NCI-H187 treated with DMSO at 0.1 percent for 48 hours (cell line): ENCODE results near the gene ADD1.

Experiments
- DNase-seq: peaks from one replicate; lab custom pipeline; 2025; lab: John Stamatoyannopoulos, UW

ADD1 gene

DNA sequence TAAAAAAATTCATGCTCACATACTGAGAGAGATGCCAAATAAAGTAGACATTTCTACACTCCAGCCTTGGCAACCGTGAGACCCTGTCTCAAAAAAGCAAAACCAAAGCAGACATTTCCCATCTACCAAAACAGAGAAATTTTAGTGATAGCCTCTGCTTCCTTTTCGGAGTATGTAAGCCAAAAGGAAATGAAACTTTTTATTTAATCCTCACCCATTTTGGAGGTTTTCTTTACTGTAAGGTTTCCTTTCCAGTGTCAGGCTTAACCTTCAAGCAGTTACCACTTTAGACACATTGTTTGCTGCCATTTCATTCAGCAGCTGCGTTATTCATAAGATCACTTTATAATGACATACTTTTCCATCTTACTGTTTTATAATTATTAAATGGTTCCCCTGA is 15.9 kb downstream of the ADD1 start:
- DNase-seq: no peak

- no peak for DNase-seq
Measured at GRCh38 chr4:2860391-2861348, 17.0 kb downstream of the ADD1 start.

- no peak for DNase-seq
Measured at GRCh38 chr4:2861631-2862436, 18.2 kb downstream of the ADD1 start.

DNA sequence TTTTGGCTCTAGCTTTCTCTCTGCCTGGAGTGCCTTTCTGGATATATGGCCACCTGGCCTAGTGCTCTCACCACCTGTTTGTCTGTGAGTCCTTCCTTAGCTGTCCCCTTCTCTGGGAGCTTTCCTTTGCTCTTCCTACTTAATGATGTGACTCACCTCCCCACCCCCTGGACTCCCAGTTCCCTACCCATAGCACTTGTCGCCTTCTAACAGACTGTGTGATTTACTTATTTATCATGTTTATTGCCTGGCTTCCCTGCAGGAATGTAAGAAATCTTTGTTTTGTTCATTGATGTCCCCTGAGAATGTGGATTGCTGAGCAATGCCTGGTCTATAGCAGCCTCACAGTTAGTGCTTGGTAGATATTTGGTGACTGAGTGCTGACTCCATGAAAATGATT is 18.9 kb downstream of the ADD1 start:
- DNase-seq: no peak

DNA sequence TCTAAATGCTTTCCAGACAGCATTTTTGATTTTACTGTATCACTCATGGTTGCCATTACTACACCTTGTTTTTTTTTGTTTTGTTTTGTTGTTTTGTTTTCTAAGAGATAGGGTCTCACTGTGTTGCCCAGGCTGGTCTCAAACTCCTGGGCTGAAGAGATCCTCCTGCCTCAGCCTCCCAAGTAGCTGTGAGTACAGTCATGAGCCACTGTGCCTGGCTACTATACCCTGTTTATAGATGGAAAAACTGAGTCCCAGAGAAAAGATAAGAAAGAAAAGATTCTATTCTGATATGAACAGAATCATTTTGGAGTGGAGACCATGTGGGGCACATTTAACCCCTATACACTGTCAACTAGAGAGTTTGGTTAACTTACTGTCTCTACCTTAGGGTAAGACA is 20.0 kb downstream of the ADD1 start:
- DNase-seq: no peak

DNA sequence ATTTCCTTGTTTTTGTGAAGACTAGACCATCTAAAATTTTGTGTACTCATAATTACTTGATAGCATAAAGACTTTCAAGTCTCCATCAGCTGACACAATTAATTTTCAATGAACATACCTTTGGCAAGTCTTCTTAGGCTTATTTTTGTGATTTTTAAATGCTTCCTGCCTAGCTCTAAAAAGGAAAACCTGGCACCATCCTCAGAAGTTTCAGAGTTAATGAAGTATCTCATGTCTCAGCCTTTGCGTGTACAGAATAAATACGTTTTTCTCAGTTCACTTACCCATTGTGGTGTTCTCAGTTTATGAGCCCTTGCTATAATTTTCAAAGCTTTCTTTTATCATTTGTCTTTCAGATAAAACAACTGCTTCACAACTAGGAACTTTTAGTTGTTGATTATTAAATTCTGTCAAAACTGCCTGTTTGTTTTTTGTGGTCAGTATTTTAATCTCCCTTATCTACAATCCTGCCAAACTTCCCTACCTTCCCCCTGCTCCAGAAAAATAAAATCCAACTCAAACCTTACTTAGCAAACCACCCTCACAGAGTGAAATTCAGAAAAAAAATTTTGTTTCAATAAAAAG is 21.6 kb downstream of the ADD1 start:
- DNase-seq: no peak

DNA sequence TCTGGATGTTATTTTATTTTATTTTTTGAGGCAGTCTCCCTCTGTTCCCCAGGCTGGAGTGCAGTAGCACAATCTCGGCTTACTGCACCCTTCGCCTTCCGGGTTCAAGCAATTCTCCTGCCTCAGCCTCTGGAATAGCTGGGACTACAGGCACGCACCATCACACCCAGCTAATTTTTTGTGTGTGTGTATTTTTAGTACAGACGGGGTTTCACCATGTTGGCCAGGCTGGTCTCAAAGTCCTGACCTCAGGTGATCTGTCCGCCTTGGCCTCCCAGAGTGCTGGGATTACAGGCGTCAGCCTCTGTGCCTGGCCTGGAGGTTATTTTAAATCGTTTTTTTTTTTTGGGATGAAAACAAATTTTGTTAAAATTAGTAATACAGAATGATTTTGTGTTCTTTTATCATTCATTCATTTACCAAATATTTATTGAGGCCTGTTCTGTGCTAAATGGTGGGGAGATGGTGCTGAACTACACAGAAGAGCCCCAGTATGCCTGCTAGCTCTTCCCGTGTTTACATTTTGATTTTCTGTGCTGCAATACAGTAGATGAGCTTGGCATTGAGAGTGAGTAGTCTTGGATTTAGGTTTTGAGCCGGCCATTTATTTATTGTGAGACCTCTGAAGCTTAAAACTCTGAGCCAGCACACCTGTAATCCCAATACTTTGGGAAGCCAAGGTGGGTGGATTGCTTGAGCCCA is 22.7 kb downstream of the ADD1 start:
- DNase-seq: no peak

GRCh38 chr4:2866891-2867290 is 23.2 kb downstream of the ADD1 start:
- DNase-seq: no peak

- no peak for DNase-seq
Measured at GRCh38 chr4:2867758-2868491, 24.3 kb downstream of the ADD1 start.

DNA sequence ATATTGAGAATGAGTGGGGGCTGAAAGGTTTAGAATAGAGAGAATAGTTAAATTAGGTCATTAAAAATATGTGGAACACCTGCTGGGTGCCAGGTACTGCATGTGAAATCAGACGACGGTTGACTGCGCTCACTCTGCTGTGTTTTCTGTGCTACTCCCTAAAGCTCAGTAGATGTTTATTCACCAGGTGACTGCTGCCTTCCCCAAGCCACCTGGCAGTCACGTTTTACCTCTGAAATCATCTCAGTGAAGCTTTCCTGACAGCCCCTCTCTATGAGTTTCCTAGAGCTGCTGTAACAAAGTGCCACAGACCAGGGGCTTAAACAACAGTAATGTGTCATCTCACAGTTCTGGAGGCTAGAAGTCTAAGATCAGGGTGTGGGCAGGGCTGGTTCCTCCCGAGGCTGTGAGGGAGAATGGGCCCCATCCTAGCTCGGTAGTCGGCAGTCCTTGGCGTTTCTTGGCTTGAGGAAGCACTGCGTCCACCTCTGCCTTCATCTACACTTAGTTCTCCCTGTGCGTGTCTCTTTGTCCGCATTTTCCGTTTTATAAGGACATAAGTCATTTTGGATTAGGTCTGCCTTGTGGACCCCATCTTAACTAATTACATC is 25.3 kb downstream of the ADD1 start:
- no peak for DNase-seq

- no peak for DNase-seq
Measured at GRCh38 chr4:2869659-2870058, 26.0 kb downstream of the ADD1 start.

DNA sequence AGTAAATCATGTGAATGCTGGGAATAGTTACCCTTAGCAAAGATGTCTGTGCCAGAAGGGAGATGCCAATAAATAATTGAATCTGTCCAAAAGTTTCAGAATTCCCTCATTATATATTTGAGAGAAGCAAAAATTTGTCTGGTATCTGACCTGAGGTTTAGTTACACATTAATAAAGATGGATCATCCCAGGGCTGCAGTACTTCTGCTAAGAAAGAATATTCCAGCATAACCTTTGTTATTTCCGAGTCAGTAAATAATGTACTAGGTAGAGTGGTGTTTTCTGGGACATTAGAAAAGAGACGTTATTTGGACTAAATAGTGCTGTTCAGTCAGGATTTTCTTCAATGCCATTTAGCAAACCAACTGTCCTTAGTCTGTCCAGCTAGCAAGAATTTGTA is 26.4 kb downstream of the ADD1 start:
- DNase-seq: no peak

GRCh38 chr4:2871466-2871865 is 27.8 kb downstream of the ADD1 start:
- no peak for DNase-seq

- DNase-seq: no peak
Measured at GRCh38 chr4:2871911-2872310, 28.3 kb downstream of the ADD1 start.

- no peak for DNase-seq
Measured at GRCh38 chr4:2873329-2873728, 29.7 kb downstream of the ADD1 start.

DNA sequence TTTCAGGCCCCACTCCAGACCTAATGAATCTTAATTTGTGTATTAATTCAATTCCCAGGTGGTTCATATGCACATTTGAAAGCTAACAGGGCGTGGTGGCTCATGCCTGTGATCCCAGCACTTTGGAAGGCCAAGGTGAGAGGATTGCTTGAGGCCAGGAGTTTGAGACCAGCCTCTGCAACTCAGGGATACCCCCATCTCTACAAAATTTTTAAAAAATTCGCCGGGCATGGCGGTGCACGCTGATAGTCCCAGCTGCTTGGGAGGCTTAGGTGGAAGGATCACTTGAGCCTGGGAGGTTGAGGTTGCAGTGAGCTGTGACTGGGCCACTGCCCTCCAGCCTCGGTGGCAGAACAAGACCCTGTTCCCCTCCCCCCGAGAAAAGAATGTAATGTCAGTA is 31.2 kb downstream of the ADD1 start:
- no peak for DNase-seq

DNA sequence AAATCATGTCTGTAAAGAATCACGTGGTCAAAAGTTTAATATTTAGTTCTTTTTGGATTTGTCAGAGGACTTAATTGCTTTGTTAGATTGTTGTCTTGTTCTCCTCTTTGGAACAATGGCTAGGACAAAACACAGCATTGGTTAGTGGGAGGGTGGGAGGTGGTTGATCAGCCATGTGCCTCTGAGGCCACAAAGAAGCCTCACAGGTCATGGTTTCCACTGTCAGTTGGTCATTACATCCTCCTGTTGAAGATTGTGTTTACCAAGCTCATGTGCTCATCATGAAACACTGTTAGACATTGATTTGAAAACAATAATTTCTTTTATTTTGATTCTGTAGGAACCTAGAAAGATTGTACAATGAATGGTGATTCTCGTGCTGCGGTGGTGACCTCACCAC is 31.9 kb downstream of the ADD1 start:
- no peak for DNase-seq

DNA sequence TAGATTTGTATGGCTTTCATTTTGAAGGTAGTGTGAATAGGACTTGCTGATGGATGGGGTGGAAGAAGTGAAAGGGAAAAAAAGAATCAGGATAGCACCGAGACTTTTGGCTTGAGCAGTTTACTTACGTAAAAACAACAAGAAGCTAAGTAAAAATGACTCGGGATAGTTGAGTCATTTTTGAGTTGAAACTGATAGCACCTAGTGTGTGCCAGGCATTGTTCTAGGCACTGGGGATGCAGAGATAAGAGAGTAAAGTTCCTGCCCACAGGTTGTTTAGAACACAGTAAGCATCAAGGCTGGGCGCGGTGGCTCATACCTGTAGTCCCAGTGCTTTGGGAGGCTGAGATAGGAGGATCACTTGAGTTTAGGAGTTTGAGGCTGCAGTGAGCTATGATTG is 34.7 kb downstream of the ADD1 start:
- no peak for DNase-seq

DNA sequence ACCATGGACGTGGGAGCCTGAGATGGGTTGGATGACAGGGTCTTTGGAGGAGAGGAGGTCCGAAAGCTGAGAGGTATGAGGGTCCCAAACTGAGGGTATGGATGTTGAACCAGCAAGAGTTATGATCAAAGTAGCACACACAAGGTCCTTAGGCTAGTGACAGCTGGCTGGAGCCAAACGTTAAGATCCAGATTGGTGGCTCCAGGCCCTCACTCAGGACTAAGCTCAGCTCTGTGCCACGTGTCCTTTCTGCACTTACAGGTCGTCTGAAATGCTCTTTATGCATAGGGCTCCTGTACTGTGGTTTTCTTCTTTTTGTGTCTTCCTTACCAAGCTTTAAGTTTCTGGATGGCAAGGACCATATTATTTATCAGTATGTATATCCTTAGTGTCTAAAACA is 35.4 kb downstream of the ADD1 start:
- no peak for DNase-seq

GRCh38 chr4:2881431-2881830 is 37.8 kb downstream of the ADD1 start:
- no peak for DNase-seq

- DNase-seq: no peak
Measured at GRCh38 chr4:2882341-2882740, 38.7 kb downstream of the ADD1 start.
